Esophagus (tissue), 2 donors: Measurements from ENCODE around the gene AFF1. TPM values are rescaled to one million over a fixed set of nuclear protein-coding genes. Genes with fewer than 3 reads are reported as not detected.

Source experiments
- H3K27ac ChIP-seq, 2 donors: one replicate each; pipeline ENCODE4 v1.5.1; 2013; ENCODE audit warnings: low read depth in 2 of 2, mild to moderate bottlenecking in 2 of 2, inconsistent platforms in 1 of 2, low read length in 1 of 2, moderate library complexity in 1 of 2
- H3K27me3 ChIP-seq, 2 donors: one replicate each; pipeline ENCODE4 v1.6.1; 2013; ENCODE audit warnings: low read length in 2 of 2, control low read depth in 1 of 2, mild to moderate bottlenecking in 1 of 2; ENCODE audit not compliant: insufficient read depth in 2 of 2, control insufficient read depth in 1 of 2
- H3K36me3 ChIP-seq, 2 donors: one replicate each; pipeline ENCODE4 v1.6.1; 2013; ENCODE audit warnings: low read length in 1 of 2; ENCODE audit not compliant: control insufficient read depth in 2 of 2, insufficient read depth in 2 of 2
- H3K4me1 ChIP-seq, 2 donors: one replicate each; pipeline ENCODE4 v1.6.1; 2013; ENCODE audit warnings: low read length in 1 of 2; ENCODE audit not compliant: control insufficient read depth in 2 of 2, insufficient read depth in 2 of 2
- H3K4me3 ChIP-seq, 2 donors: one replicate each; pipeline ENCODE4 v1.5.1; 2013; ENCODE audit warnings: low read length in 2 of 2, mild to moderate bottlenecking in 2 of 2, low read depth in 1 of 2, moderate library complexity in 1 of 2
- H3K9me3 ChIP-seq, 2 donors: one replicate each; pipeline ENCODE4 v1.6.1; 2013; ENCODE audit warnings: mild to moderate bottlenecking in 2 of 2, low read depth in 1 of 2, low read length in 1 of 2, moderate library complexity in 1 of 2; ENCODE audit not compliant: control insufficient read depth in 2 of 2, insufficient read depth in 1 of 2
- WGBS, 2 donors: extraction: QIAGEN DNeasy Blood & Tissue Kit; methylation state at CpG; one replicate each; pipeline ENCODE4 v1.1.7; 2013; 5-methylcytosine and 5-hydroxymethylcytosine counted together
- polyA plus RNA-seq, 2 donors: library from polyadenylated mRNA; stranded (reverse); fragments of 200-250 nt; gene quantifications; one replicate each; pipeline ENCODE4 v1.2.3, GENCODE V29; 2013
- donor health status: healthy with polysubstance abuse.
- donor health status: Bipolar disorder and iron deficiency.

The AFF1 gene
- polyA plus RNA-seq, 2 donors: 7.5 to 10.4 TPM

DNA sequence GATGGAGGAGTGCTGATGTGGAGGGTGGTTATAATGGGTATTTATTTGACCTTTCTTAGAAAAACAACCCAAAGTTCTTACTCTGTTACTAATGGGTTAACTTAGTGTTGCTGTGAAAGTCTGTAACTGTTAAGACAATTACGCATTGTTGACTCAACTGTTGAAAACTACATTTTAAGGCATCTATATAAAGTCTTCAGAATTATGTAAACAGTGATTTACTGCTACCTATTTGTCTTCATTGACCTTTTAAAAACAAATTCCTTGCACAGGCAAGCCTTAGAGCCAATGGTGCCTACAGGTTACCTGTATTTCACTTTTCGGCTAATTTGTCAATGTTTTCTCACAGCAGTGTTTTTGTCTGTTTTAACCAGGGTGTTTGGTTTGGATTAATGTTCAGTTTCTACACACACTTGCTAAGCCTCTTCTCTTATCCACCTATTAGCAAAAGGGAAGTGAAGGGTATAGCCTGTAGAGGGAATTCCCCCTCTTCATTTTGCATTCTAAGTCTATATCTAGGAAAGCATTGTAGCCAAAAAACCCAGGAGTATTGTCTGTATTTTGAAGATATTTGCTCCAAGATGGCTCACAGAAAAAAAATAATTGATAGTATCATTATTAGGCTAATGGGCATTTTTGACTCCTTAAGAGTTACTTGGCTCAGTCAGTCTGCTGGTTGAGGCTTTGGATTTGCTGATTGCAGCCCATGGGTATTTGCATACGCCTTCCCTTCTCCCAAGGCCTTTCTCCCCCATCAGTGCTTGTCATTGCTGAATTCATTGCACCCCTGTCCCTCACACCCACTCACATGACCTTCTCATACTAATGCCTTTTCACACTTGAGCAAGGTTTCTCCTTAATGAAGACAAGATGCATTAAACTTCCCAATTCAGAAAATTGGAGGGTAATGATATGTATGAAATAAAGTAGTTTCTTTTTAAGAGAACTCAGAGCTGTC, 30.5 kb downstream of the AFF1 start:
- WGBS, 2 donors: 67 to 70% methylated on average over 3 of the region's 3 CpGs
- H3K27ac ChIP-seq: peak overlapping the region in 1 of 2 donors; percentile 43
- peaks cover 0 to 2% of the 10 kb centered on the region in 2 donors for H3K36me3 ChIP-seq
- H3K9me3 ChIP-seq: no peaks in the 10 kb centered on the region
- no peak overlapping the region for H3K4me3 ChIP-seq
- no peaks in the 10 kb centered on the region for H3K27me3 ChIP-seq
- no peaks in the 10 kb centered on the region for H3K4me1 ChIP-seq

GRCh38 chr4:86967073-86967472, 32.3 kb downstream of the AFF1 start:
- Histone ChIP-seq H3K4me1 (peaks cover 0 to 7% of the 10 kb centered on the region in 2 donors), H3K27ac (no peak overlapping the region), H3K36me3 (no peaks in the 10 kb centered on the region), H3K9me3 (no peaks in the 10 kb centered on the region), H3K4me3 (no peak overlapping the region), H3K27me3 (no peaks in the 10 kb centered on the region)
- WGBS, 2 donors: 90 to 91% methylated on average over 2 of the region's 2 CpGs

DNA sequence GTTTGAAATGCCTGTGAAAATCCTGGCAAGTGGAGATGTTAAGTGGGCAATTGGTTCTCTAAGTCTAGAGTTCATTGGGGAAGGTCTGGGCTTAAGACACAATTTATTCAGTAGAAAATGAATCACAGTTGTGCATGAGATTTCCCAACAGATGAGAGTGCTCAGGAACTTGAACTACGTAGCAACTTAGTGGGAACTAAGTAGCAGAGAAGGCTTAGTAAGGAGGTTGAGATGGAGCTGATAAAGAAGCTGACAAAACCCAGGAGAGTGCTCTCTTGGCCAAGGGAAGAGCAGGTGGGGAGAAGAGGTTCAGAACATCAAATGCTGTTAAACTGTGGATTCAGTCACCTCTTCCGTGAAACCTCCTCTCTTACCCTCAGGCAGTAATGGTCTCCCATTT, 33.0 kb downstream of the AFF1 start:
- Histone ChIP-seq H3K36me3 (no peaks in the 10 kb centered on the region), H3K9me3 (no peaks in the 10 kb centered on the region), H3K27ac (no peak overlapping the region), H3K4me1 (peaks cover 0 to 7% of the 10 kb centered on the region in 2 donors), H3K27me3 (no peaks in the 10 kb centered on the region), H3K4me3 (no peak overlapping the region)
- 79 to 80% methylated on average over 2 of the region's 2 CpGs for WGBS, 2 donors

- Histone ChIP-seq H3K4me1 (peaks cover 0 to 7% of the 10 kb centered on the region in 2 donors), H3K9me3 (no peaks in the 10 kb centered on the region), H3K27ac (no peak overlapping the region), H3K27me3 (no peaks in the 10 kb centered on the region), H3K4me3 (no peak overlapping the region), H3K36me3 (no peaks in the 10 kb centered on the region)
- WGBS, 2 donors: 74 to 76% methylated on average over 2 of the region's 2 CpGs
These were observed 33.7 kb downstream of the AFF1 start for GRCh38 chr4:86968547-86968946.

DNA sequence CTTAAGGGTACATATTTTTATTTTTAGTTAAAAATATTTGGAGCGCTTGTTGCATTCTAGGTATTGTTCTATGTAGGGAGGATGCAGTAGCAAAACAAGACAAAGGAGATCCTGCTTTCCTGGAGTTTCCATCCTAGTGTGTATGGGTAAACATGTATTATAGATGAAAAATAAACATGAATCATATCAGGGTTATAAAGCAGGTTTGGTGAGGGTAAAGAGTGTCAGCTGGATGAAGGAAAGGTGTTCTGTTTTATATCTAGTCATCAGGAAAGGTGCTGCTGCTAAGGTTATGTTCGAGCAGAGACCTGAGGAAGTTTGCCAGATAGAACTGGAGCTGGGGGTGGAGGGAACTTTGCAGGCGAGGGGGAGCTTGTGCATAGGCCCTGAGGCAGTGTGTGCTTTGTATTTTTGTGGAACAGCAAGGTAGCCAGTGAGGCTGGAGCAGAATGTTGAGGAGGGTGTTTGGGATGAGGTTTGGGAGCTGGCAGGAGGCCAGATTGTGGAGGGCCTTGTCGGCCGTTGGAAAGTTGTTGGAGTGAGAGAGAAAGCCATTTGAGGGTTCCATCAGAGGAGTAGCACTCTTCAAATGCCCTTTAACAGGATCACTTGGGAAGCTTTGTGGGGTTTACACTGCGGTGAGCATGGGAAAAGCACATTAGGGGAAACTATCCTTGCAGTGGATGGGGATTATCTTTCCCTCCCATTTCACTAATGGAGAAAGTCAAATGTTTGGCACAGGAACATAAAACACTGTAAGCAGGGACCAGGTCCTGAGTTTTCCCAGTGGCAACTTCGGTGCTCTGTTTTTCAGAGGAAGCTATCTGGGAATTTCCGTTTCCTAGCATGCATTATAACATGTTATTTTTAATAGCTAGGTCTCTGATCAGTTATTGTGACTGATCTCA, 35.9 kb downstream of the AFF1 start:
- WGBS, 2 donors: 44 to 50% methylated on average over 8 of the region's 8 CpGs
- no peaks in the 10 kb centered on the region for H3K9me3 ChIP-seq
- peak overlapping the region; percentile 52 to 60 for H3K27ac ChIP-seq
- no peaks in the 10 kb centered on the region for H3K36me3 ChIP-seq
- H3K4me3 ChIP-seq: no peak overlapping the region
- H3K27me3 ChIP-seq: no peaks in the 10 kb centered on the region
- H3K4me1 ChIP-seq: peaks cover 0 to 7% of the 10 kb centered on the region in 2 donors

DNA sequence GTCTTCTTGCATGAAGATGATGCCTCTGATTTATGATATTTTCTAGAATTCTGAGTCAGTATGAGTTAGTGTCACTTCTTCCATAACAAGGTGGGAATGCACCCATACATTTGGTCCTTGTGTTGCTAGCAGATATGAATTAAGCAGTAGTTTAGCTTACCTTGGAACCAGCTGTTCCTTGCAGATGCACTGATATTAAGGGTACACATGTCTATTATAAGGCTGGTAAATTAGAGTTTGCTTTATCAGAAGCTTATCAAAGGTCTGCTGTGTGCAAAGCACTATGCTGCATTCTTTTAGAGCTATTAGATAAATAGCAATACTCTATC, 36.5 kb downstream of the AFF1 start:
- Histone ChIP-seq H3K36me3 (no peaks in the 10 kb centered on the region), H3K4me1 (peaks cover 0 to 7% of the 10 kb centered on the region in 2 donors), H3K27me3 (no peaks in the 10 kb centered on the region), H3K4me3 (no peak overlapping the region), H3K27ac (peak overlapping the region in 1 of 2 donors; percentile 60), H3K9me3 (no peaks in the 10 kb centered on the region)

- H3K27me3 ChIP-seq: no peaks in the 10 kb centered on the region
- peak overlapping the region in 1 of 2 donors; percentile 68 for H3K27ac ChIP-seq
- no peaks in the 10 kb centered on the region for H3K9me3 ChIP-seq
- WGBS, 2 donors: 38 to 41% methylated on average over 3 of the region's 3 CpGs
- no peak overlapping the region for H3K4me3 ChIP-seq
- H3K4me1 ChIP-seq: peaks cover 0 to 7% of the 10 kb centered on the region in 2 donors
- H3K36me3 ChIP-seq: no peaks in the 10 kb centered on the region
These were observed 38.2 kb downstream of the AFF1 start for GRCh38 chr4:86972997-86973396.

DNA sequence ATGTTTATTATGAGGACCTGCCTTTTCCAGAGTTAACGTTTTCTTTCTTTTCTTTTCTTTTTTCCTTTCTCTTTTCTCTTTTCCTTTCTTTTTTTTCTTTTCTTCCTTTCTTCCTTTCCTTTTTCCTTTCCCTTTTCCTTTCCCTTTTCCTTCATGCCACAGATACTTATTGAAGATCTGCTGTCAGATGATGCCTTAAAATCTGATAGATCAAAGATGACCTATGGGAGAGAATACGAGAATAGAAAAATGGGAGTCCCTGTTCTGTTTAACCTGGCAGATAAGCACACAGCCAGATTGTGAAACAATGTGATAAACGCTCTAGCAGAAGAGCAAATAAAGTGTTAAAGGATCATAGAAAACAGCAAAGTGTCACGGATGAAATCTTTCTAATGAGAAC, 38.9 kb downstream of the AFF1 start:
- Histone ChIP-seq H3K9me3 (no peaks in the 10 kb centered on the region), H3K27me3 (no peaks in the 10 kb centered on the region), H3K27ac (peak overlapping the region in 1 of 2 donors; percentile 60), H3K4me3 (no peak overlapping the region), H3K4me1 (peaks cover 0 to 7% of the 10 kb centered on the region in 2 donors), H3K36me3 (no peaks in the 10 kb centered on the region)
- WGBS, 2 donors: 45 to 46% methylated on average over 4 of the region's 4 CpGs

DNA sequence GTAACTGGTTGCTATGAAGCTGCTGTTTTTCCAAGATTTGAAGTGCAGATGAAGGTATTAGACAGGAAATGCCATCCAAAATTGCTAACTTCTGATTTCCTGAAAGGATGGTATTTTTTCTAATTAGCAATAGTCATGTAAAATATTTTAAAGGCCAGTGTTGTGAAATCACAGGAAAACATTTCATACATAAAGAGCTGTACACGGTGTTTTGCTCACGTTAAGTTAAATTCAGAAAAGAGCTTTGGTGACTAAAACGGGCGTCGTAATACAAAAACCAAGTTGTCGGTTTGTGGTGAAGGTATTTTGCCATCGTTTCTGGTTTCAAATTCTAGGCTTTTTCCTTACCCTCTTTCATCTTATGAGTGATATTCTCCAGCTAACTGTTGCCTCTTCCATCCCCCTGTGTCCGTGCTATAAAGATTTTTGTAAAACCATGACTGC, 39.8 kb downstream of the AFF1 start:
- Histone ChIP-seq H3K4me3 (no peak overlapping the region), H3K36me3 (no peaks in the 10 kb centered on the region), H3K9me3 (no peaks in the 10 kb centered on the region), H3K27ac (peak overlapping the region in 1 of 2 donors; percentile 60), H3K4me1 (peaks cover 0 to 7% of the 10 kb centered on the region in 2 donors), H3K27me3 (no peaks in the 10 kb centered on the region)
- 57 to 60% methylated on average over 8 of the region's 8 CpGs for WGBS, 2 donors
